NCI-H2196 treated with DMSO at 0.1 percent for 48 hours (cell line): ENCODE results near the gene TMEM91.

Experiments
- DNase-seq: peaks from one replicate; lab custom pipeline; 2025; ENCODE audit not compliant: unreplicated experiment; lab: John Stamatoyannopoulos, UW

The TMEM91 gene

GRCh38 chr19:41409288-41409687, 33.0 kb downstream of the TMEM91 start:
- DNase-seq: peak; percentile 65

- DNase-seq: no peak
These were observed 34.2 kb downstream of the TMEM91 start for GRCh38 chr19:41410336-41411054.

- no peak for DNase-seq
These were observed 35.0 kb downstream of the TMEM91 start for GRCh38 chr19:41411100-41411967.

- DNase-seq: no peak
These were observed 35.6 kb downstream of the TMEM91 start for GRCh38 chr19:41411968-41412265.

- no peak for DNase-seq
These were observed 36.6 kb downstream of the TMEM91 start for GRCh38 chr19:41412953-41413352.

- no peak for DNase-seq
These were observed 37.6 kb downstream of the TMEM91 start for GRCh38 chr19:41413947-41414346.

GRCh38 chr19:41414461-41414860, 38.1 kb downstream of the TMEM91 start:
- no peak for DNase-seq

GRCh38 chr19:41415154-41415571, 38.8 kb downstream of the TMEM91 start:
- peak; percentile 86 for DNase-seq

- DNase-seq: peak; percentile 81
These were observed 39.9 kb downstream of the TMEM91 start for GRCh38 chr19:41416194-41416674.

- DNase-seq: no peak
These were observed 44.0 kb downstream of the TMEM91 start for GRCh38 chr19:41420101-41420880.

GRCh38 chr19:41421314-41421713, 45.0 kb downstream of the TMEM91 start:
- DNase-seq: peak; percentile 46

- no peak for DNase-seq
These were observed 45.6 kb downstream of the TMEM91 start for GRCh38 chr19:41421973-41422372.

GRCh38 chr19:41422456-41422855, 46.1 kb downstream of the TMEM91 start:
- DNase-seq: no peak

- no peak for DNase-seq
These were observed 46.6 kb downstream of the TMEM91 start for GRCh38 chr19:41422955-41423354.

GRCh38 chr19:41424335-41425173, 48.2 kb downstream of the TMEM91 start:
- no peak for DNase-seq

- DNase-seq: no peak
These were observed 49.1 kb downstream of the TMEM91 start for GRCh38 chr19:41425174-41426115.

- DNase-seq: no peak
These were observed 49.9 kb downstream of the TMEM91 start for GRCh38 chr19:41426116-41426841.

- DNase-seq: peak; percentile 75
These were observed 50.8 kb downstream of the TMEM91 start, which contains the start of gene B3GNT8 for GRCh38 chr19:41426952-41427646. TSS of gene B3GNT8 (minus strand) at chr19:41427374. CDS start at chr19:41426778, 596 bp downstream.
